ENCODE data around the gene CRACR2B.

CRACR2B gene

GRCh38 chr11:880447-880846, 52.7 kb downstream of the CRACR2B start:
- Histone ChIP-seq H3K79me2 (ENCODE audit: insufficient read depth, low read length) (no peaks in the 10 kb centered on the region), H3F3A (ENCODE audit: insufficient read depth) (no peaks in the 10 kb centered on the region), H2AFZ (ENCODE audit: low read depth, low read length, severe bottlenecking) (no peak overlapping the region), H3K9ac (ENCODE audit: low read length) (no peak overlapping the region), H3K36me3 (ENCODE audit: low read length) (no peaks in the 10 kb centered on the region), H4K20me1 (ENCODE audit: low read depth, low read length) (no peaks in the 10 kb centered on the region), H3K4me3 (ENCODE audit: insufficient read depth, low read length, poor library complexity, severe bottlenecking) (no peak overlapping the region), H3K9me2 (replicated peaks; ENCODE audit: insufficient read depth, low read length) (no peaks in the 10 kb centered on the region), H3K27ac (ENCODE audit: low read depth, low read length) (no peak overlapping the region), H3K9me3 (ENCODE audit: insufficient read depth, low read length) (no peaks in the 10 kb centered on the region), H3K4me2 (ENCODE audit: low read depth, low read length, poor library complexity, severe bottlenecking) (no peak overlapping the region), H3K27me3 (ENCODE audit: low read length) (no peaks in the 10 kb centered on the region)
- no peak for TF ChIP-seq EZH2phosphoT487 (conservative IDR thresholded peaks at IDR 0.05; ENCODE audit: low read length)
- no peak for TF ChIP-seq CTCF (IDR thresholded peaks at IDR 0.05; ENCODE audit: insufficient read depth, low read length, poor library complexity, severe bottlenecking)
